ENCODE results near the gene DEAF1.

The DEAF1 gene

GRCh38 chr11:721247-721740 lies 26.3 kb upstream of the DEAF1 start:
- DNase-seq: no peak

DNA sequence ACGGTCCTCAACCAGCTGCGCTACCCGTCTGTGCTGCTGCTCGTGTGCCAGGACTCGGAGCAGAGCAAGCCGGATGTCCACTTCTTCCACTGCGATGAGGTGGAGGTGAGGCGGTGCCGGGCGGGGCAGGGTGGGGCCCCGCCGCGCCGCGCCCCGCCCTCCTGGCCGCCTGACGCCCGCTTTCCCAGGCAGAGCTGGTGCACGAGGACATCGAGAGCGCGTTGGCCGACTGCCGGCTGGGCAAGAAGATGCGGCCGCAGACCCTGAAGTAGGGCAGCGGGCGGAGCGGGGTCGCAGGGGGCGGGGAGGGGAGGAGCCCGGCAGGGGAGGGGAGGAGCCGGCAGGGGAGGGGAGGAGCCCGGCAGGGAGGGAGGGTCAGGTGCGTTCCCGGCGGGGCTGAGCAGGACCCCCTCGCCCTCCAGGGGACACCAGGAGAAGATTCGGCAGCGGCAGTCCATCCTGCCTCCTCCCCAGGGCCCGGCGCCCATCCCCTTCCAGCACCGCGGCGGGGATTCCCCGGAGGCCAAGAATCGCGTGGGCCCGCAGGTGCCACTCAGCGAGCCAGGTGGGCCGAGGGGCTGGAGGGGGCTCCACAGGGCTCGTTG lies 25.7 kb upstream of the DEAF1 start:
- DNase-seq: peak; percentile 40

- no peak for DNase-seq
Observed at GRCh38 chr11:720017-720641, 25.1 kb upstream of the DEAF1 start.

GRCh38 chr11:719214-720016 lies 24.4 kb upstream of the DEAF1 start:
- no peak for DNase-seq

DNA sequence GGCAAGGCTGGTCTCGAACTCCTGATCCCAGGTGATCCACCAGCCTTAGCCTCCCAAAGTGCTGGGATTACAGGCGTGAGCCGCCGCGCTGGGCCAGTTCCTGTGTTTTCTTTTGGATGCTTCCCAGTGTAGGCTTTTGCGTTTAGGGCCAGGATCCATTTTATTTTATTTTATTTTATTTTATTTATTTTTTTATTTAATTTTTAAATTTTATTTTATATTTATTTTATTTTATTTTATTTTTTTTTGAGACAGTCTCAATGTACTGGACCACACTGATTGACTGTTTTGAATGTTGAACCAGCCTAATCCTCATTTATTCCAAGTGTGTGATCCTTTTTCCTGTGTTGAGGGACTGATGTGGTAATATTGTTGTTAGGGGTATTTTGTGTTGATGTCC lies 19.4 kb upstream of the DEAF1 start:
- no peak for DNase-seq

DNA sequence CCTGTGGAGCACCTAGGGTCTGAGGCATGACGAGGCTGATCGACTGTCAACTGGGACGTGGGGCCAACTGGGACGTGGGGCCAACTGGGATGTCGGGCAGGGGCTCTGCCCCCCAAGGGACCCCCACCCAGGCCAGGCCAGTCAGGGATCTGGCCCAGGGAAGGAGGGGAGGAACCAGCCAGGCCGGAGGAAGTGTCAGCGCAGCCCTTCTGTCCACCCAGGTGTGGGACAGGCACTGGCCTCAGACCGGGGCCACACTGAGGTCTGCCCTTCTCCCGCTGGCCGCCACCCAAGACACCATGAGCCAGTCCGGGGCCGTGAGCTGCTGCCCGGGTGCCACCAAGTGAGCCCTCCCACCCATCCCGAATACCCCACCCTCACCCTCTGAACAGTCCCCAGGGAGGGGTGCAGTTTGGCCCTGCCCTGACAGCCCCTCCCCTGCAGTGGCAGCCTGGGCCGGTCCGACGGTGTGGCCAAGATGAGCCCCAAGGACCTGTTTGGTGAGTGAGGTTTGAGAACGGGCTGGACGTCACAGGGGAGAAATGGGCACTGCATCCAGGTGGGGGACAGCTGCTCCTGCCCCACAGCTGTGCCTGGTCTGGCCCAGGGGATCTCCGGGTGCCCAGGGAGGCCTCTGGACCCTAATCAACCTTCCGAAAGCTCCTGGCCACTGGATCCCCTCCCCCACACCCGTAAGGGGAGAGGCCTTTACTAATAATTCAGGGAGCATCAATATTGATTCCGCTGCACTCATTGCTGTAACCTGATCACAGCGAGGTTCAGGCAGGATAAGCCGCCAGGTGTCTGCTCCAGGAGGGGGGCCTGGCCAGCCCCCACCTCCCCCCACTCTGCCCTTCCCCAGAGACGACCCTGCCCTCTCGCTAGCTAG lies 14.3 kb upstream of the DEAF1 start:
- DNase-seq: no peak

GRCh38 chr11:708511-708910 lies 13.5 kb upstream of the DEAF1 start:
- DNase-seq: no peak

- no peak for DNase-seq
Observed at GRCh38 chr11:707817-708420, 12.9 kb upstream of the DEAF1 start.

DNA sequence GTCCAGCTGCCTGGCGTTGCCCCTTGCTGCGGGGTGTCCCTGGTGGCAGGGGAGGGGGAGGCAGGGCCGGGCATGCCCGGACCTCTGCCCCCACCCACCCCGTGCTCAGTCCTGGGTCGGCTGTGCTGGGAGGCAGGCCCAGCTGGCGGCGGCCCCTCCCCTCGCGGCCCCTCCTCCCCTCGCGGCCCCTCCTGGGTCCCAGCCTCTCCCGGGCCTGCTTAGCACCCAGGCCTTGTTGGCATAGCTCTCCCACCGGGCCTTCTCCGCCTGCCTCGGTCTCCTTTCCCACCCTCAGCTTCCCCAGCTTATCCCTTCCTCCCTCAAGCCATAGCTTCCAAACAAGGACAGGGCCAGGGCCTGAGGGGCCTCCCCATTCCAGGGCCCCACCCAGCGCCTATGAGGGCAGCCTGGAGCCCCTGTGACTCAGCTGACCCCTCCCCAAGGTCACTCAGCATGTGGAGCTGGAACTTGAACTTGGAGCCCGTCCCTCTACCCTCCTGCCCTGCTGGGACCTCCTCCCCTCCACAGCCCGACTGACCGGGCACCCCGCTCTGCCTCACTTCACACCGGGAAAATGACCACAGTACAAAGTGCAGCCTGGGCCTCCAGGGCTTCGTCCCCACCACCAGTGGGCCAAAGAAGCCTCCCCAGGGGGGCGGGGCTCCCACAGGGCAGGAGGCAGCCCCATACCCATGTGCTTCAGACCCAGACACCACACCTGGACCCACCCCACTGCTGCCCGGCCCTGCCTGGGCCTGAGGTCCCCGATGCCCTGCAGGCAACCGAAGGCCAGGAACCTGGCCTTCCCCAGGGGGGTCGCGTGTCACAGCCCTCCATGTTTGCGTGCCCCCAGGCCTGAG lies 12.2 kb upstream of the DEAF1 start:
- no peak for DNase-seq

GRCh38 chr11:706439-706956 lies 11.5 kb upstream of the DEAF1 start:
- DNase-seq: no peak

DNA sequence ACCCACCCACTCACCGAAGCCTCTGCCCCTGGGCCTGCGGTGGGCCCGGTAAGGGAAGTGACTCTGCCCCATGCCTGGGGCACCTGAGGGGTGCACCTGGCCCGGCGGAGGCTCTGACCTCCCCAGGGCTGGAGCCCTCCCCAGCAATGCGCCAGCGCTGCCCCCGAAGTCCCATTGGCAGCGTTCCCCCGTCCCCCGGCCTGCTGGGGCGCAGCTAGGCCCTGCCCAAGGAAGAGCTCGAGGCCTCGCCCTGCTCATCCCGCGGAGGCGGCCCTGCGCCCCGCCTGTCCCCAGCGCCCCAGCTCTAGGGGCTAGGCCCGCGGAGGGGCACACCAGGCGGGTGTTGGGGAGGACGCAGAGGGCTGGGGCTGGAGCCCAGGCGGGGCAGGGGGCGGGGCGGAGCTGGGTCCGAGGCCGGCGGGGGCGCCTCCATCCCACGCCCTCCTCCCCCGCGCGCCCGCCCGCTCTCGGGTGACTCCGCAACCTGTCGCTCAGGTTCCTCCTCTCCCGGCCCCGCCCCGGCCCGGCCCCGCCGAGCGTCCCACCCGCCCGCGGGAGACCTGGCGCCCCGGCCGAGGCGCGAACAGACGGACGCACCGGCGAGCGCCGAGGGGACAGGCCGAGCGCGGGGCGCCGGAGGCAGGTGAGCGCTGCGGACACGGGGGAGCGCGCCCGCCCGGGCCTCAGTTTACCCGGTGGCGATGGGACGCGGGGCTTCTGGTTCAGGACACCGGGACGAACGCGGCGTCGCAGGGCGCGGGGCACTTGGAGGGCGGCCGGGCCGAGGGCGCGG lies 10.8 kb upstream of the DEAF1 start, which contains the start of gene EPS8L2:
Gene EPS8L2 (plus strand): TSS at position 586 of the 793 bp plus-strand sequence. CDS start 3,177 bp downstream, outside the sequence.
- DNase-seq: no peak

DNA sequence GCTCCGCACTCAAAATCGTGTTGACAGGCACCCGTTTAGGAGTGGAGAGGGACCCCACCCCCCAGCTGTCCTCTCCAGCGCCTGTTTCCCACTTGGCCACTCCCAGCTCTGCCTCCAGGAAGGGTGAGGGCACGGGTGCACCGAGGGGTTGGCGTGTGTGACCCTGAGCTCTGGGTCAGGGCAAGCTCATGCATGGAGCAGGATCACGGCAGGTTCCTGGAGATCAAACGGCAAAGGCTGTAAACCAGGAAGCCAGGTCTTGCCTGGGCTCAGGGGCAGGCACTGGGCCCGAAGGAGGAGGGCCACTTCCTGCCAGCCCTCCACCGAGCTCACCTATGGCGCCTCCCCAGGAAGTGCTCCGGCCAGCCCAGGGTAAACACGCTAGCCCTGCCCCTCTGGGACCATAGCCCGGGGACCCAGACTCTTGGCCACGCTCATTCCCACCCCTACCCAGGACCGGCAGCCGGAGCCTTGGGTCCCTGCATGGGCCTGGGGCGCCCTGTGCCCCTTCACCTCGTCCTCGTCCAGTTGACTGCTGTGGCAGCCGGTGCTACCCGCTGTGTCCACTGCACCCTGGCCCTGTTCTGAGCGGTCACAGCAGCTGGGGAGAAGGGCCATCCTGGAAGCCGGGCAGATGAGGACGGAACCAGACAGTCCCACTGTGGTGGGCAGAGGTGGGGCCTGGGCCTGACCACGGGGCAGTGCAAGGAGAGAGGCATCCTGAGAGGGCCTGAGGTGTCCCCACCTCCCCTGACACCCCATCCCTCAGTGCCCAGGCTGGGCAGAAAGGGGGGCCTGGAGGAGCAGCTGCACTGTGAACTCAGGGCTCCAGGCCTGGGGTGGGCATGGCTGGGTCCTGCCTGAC lies 10.0 kb upstream of the DEAF1 start:
- no peak for DNase-seq

DNA sequence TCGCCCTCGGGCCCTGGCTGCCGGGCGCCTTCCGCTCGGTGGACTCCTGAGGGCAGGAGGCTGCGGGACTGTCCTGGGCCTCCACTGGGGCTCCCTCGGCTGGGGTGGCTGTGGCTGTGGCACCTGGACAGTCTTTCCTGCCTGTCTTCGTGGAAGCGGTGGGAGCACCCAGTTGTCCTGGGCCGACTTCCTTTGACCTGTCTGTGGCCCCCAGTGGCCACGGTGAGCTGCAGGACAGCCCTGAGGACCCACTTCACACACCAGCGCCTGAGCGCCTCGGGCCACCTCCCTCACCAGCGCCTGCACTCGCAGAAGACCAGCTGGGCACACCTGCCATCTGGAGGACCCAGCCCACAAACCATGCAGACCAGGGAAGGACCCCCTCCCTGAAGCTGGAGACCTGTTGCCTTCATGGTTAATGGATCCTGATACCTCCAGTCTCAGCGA lies 9.2 kb upstream of the DEAF1 start:
- no peak for DNase-seq

- no peak for DNase-seq
Observed at GRCh38 chr11:703506-703905, 8.5 kb upstream of the DEAF1 start.

DNA sequence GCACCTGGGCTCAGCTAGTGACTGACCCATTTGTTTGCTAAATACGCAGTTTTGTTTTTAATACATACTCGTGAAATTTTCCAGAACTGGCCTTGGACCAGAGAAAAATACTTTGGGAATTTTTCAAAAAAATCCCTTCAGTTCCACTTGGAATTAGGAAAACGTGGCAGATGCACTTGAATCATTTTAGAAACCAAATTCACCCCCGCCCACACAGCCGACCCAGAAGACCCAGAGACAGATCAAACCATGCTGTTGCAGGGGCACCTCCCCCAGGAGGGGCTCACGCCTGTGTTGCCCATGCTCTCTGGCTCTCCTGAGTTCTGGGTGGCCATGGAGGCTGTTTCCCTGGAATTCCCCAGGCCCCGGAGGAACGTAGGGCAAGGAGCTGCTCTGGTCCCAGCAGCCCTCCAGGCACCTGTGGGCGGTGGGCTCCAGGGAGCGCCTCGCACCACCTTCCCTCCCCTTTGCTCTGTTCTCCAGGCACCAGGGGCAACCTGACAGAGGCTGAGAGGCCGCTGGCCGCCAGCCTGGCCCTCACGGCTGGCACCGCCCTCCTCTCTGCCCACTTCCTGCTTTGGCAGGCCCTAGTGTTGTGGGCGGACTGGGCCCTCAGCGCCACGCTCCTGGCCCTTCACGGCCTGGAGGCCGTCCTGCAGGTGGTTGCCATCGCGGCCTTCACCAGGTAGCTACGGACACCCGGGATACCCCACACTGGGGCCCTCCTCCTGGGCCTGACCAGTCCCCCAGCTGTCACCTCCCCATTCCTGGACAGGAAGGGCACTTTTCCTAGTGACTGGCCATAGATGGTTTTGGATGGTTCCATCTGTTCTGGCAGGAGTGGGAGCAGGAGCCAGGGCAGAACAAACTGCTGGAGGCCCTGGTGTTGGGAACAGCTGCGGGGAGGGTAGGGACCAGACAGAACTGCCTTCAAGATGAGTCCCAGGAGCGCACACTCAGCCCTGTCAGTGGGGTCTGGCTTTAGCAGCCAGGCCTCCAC lies 7.7 kb upstream of the DEAF1 start:
- no peak for DNase-seq

DNA sequence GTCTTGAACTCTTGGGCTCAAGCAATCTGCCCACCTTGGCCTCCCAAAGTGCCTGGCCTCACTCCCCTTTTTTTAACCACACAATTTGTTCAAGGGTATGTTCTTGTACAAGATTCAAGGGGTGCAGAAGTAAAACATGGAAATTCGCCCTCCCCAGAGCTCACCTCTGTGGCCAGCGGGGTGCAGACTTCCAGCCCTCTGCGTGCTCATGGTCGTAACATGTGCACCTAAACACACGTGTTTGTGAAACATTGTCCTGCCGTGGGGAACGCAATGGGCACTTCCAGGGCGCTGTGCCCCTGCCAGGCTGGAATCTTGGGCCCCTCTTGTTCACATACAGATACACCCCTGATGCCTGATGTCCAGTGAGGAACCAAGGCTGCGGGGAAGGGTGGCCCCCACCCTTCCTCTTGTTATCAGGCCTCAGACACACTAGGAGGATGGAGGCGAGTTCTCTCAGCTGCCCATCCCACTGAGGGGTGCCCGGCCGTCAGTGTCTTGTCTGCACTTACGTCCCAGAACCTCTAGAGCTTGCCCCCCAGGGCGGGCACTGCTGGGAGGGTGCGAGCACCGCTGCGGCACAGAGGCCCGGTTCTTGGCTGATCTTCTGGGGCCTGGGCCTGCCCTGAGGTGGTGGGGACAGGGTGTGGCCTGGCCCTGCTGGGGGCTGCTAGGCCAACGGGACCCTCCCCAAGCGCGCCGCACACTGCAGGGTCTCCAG lies 6.9 kb upstream of the DEAF1 start:
- no peak for DNase-seq

GRCh38 chr11:699753-700152 lies 4.7 kb upstream of the DEAF1 start:
- DNase-seq: no peak

Data from activated CD4-positive, alpha-beta T cell treated with anti-CD3 and anti-CD28 coated beads for 48 hours (primary cell).